AG10803 (cell line): ENCODE results near the gene SLC17A9.

Source experiments
- DNase-seq: peaks from one replicate; pipeline ENCODE4 v3.0.0; 2010; ENCODE audit warnings: low read depth
- H3K4me3 ChIP-seq: 2 replicates; pipeline ENCODE4 v1.5.1; 2011; ENCODE audit warnings: mild to moderate bottlenecking, low read length, control low read depth
- CTCF ChIP-seq: conservative IDR thresholded peaks from 2 replicates; pipeline ENCODE4 v1.5.1; 2011; ENCODE audit warnings: mild to moderate bottlenecking, low read length, control low read depth, inconsistent platforms

Gene SLC17A9

GRCh38 chr20:62962221-62962879 lies 9.8 kb downstream of the SLC17A9 start:
- TF ChIP-seq CTCF: no peak
- no peak overlapping the region for H3K4me3 ChIP-seq
- DNase-seq: no peak

GRCh38 chr20:62962891-62963613 lies 10.5 kb downstream of the SLC17A9 start:
- no peak overlapping the region for H3K4me3 ChIP-seq
- no peak for DNase-seq
- TF ChIP-seq CTCF: no peak

- no peak overlapping the region for H3K4me3 ChIP-seq
- no peak for TF ChIP-seq CTCF
Observed at GRCh38 chr20:62963614-62964397, 11.3 kb downstream of the SLC17A9 start.

GRCh38 chr20:62964700-62965099 lies 12.2 kb downstream of the SLC17A9 start:
- TF ChIP-seq CTCF: no peak
- DNase-seq: no peak
- H3K4me3 ChIP-seq: no peak overlapping the region

More at GRCh38 chr20:62963614-62964397, 11.3 kb downstream of the SLC17A9 start:
- no peak for DNase-seq

- no peak overlapping the region for H3K4me3 ChIP-seq
- DNase-seq: no peak
- TF ChIP-seq CTCF: no peak
Observed at GRCh38 chr20:62965363-62965771, 12.9 kb downstream of the SLC17A9 start.

- H3K4me3 ChIP-seq: no peak overlapping the region
- no peak for TF ChIP-seq CTCF
- DNase-seq: no peak
Observed at GRCh38 chr20:62966212-62967148, 14.0 kb downstream of the SLC17A9 start.
